ENCODE data around the gene PPL.

Gene PPL

GRCh38 chr16:4913774-4914525, 23.0 kb downstream of the PPL start:
- no peak overlapping the region for H3K4me3 ChIP-seq (replicated peaks; ENCODE audit: low read depth, low read length)
- TF ChIP-seq CTCF (IDR thresholded peaks at IDR 0.05; ENCODE audit: low read length, missing control alignments), result no peak
- DNase-seq (ENCODE audit: low read depth), result no peak

- no peak for DNase-seq (ENCODE audit: low read depth)
- TF ChIP-seq CTCF (IDR thresholded peaks at IDR 0.05; ENCODE audit: low read length, missing control alignments), result no peak
- H3K4me3 ChIP-seq (replicated peaks; ENCODE audit: low read depth, low read length), result no peak overlapping the region
These were observed 23.7 kb downstream of the PPL start for GRCh38 chr16:4913130-4913773.

DNA sequence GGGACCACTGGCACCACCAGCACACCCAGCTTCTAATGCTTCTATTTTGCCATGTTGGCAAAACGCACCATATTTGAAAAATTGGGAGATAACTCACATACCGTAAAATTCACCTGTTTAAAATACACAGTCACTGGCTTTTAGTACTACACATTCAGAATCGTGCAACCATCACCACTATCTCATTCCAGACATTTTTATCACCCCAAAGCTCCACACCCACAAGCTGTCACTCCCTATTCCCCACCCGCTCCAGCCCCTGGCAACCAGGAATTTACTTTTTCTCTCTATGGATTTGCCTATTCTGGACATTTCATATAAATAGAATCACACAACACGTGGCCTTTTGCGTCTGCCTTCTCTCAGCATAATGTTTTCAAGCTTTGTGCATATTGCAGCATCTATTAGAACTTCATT, 25.0 kb downstream of the PPL start:
- DNase-seq (ENCODE audit: low read depth), result peak; percentile 41
- no peak for TF ChIP-seq CTCF (IDR thresholded peaks at IDR 0.05; ENCODE audit: low read length, missing control alignments)

DNA sequence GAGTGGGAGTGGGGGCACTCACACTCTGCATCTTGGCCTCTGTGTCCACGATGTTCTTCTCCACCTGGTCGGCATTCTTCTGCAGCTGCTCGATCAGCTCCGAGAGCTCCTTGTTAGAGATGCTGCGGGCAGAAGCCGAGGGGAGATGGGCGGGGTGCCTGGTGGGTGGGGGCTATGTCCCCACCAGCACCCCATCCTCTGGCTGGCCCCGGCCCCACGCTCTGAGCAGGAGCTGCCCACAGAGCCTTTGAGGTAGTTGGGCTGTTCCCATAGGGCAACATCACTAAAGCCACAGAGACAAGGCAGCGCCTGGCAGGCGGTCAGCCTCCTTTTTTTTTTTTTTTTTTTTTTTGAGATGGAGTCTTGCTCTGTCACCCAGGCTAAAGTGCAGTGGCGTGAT, 26.1 kb downstream of the PPL start:
- H3K4me3 ChIP-seq (replicated peaks; ENCODE audit: low read depth, low read length), result no peak overlapping the region
- no peak for TF ChIP-seq CTCF (IDR thresholded peaks at IDR 0.05; ENCODE audit: low read length, missing control alignments)
- DNase-seq (ENCODE audit: low read depth), result no peak

More for the DNA sequence above, 25.0 kb downstream of the PPL start:
- no peak overlapping the region for H3K4me3 ChIP-seq (replicated peaks; ENCODE audit: low read depth, low read length)

- no peak overlapping the region for H3K4me3 ChIP-seq (replicated peaks; ENCODE audit: low read depth, low read length)
- no peak for DNase-seq (ENCODE audit: low read depth)
- no peak for TF ChIP-seq CTCF (IDR thresholded peaks at IDR 0.05; ENCODE audit: low read length, missing control alignments)
These were observed 27.1 kb downstream of the PPL start for GRCh38 chr16:4909825-4910224.

- no peak overlapping the region for H3K4me3 ChIP-seq (replicated peaks; ENCODE audit: low read depth, low read length)
- no peak for TF ChIP-seq CTCF (IDR thresholded peaks at IDR 0.05; ENCODE audit: low read length, missing control alignments)
- no peak for DNase-seq (ENCODE audit: low read depth)
These were observed 28.0 kb downstream of the PPL start for GRCh38 chr16:4908854-4909401.

All from fibroblast of pulmonary artery (primary cell).